Uterus (tissue), 2 donors: Measurements from ENCODE around the gene SLC39A3.
"Not testable (repeated sequence)": the region's sequence is repeated elsewhere in the genome, so short reads cannot be mapped to it uniquely, and the experiment has no call there.

Experiments used
- POLR2A ChIP-seq, 2 donors: fragments of 450-650 bp; IDR thresholded peaks; one replicate each; pipeline ENCODE4 v1.6.1; 2016; ENCODE audit warnings: antibody characterized with exemption in 2 of 2, mild to moderate bottlenecking in 1 of 2, moderate library complexity in 1 of 2
- TF ChIP-seq, protein P1 (sequence below), 4 experiments: fragments of 200-600 bp in 2 of 4; fragments of 450-650 bp in 2 of 4; sonication (generic) in 2 of 4; IDR thresholded peaks; one replicate each; pipeline ENCODE4 v1.5.1; 2016 to 2019; ENCODE audit warnings: antibody characterized with exemption in 4 of 4, mild to moderate bottlenecking in 2 of 4, moderate library complexity in 1 of 4

DNA sequence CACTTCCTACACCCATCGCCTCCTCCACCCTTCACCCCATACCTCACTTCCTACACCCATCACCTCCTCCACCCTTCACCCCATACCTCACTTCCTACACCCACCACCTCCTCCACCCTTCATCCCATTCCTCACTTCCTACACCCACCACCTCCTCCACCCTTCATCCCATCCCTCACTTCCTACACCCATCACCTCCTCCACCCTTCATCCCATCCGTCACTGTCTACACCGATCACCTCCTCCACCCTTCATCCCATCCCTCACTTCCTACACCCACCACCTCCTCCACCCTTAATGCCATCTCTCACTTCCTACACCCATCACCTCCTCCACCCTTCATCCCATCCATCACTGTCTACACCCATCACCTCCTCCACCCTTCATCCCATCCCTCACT, 26.6 kb downstream of the SLC39A3 start:
- TF ChIP-seq, protein P1, sequence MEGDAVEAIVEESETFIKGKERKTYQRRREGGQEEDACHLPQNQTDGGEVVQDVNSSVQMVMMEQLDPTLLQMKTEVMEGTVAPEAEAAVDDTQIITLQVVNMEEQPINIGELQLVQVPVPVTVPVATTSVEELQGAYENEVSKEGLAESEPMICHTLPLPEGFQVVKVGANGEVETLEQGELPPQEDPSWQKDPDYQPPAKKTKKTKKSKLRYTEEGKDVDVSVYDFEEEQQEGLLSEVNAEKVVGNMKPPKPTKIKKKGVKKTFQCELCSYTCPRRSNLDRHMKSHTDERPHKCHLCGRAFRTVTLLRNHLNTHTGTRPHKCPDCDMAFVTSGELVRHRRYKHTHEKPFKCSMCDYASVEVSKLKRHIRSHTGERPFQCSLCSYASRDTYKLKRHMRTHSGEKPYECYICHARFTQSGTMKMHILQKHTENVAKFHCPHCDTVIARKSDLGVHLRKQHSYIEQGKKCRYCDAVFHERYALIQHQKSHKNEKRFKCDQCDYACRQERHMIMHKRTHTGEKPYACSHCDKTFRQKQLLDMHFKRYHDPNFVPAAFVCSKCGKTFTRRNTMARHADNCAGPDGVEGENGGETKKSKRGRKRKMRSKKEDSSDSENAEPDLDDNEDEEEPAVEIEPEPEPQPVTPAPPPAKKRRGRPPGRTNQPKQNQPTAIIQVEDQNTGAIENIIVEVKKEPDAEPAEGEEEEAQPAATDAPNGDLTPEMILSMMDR (IDR thresholded peaks at IDR 0.05) = not testable (repeated sequence)
- TF ChIP-seq POLR2A (IDR thresholded peaks at IDR 0.05) = not testable (repeated sequence)
